H1 (cell line): Measurements from ENCODE around the gene DIRAS2. TPM values are rescaled to one million over a fixed set of nuclear protein-coding genes. Genes with fewer than 3 reads are reported as not detected.

Experiments used
- CTCF ChIA-PET: fragments of 300-600 bp; sonication (Branson Sonifier 250); formaldehyde crosslinking; loops from one replicate; lab custom pipeline; 2021; ENCODE audit not compliant: partially characterized antibody; lab: Charles Lee
- POLR2A ChIA-PET: fragments of 300-600 bp; sonication (Branson Sonifier 250); formaldehyde crosslinking; loops from one replicate; lab custom pipeline; 2021; ENCODE audit warnings: inconsistent platforms; ENCODE audit not compliant: partially characterized antibody; lab: Charles Lee
- DNase-seq, 2 experiments: peaks; one replicate each; pipeline versions ENCODE4 v3.0.0 to v3.0.0-alpha.2; 2010 to 2022; ENCODE audit warnings: low spot score in 2 of 2, low read depth in 1 of 2, mixed read lengths in 1 of 2
- FAIRE-seq: peaks from 2 replicates; lab custom pipeline; 2011; peaks lifted over from hg19 to GRCh38; lab: Jason Lieb, UNC
- H2AFZ ChIP-seq: 2 replicates; pipeline ENCODE4 v1.8.1; 2012; ENCODE audit warnings: low read length, inconsistent platforms
- H2AK5ac ChIP-seq: 2 replicates; pipeline ENCODE4 v1.6.1; 2013; ENCODE audit warnings: low read depth, low read length
- H2BK120ac ChIP-seq: replicated peaks from 2 replicates; pipeline ENCODE3; 2013; ENCODE audit warnings: low read depth, low read length, inconsistent platforms
- H2BK12ac ChIP-seq: 2 replicates; pipeline ENCODE4 v1.6.1; 2013; ENCODE audit warnings: low read depth, low read length
- H2BK15ac ChIP-seq: 2 replicates; pipeline ENCODE4 v1.6.1; 2013; ENCODE audit warnings: low read length
- H2BK20ac ChIP-seq: 2 replicates; pipeline ENCODE4 v1.6.1; 2013; ENCODE audit warnings: low read length
- H2BK5ac ChIP-seq: 2 replicates; pipeline ENCODE4 v1.6.1; 2013; ENCODE audit warnings: low read depth, low read length
- H3K14ac ChIP-seq: 2 replicates; pipeline ENCODE4 v1.6.1; 2013; ENCODE audit warnings: inconsistent platforms; ENCODE audit not compliant: insufficient read length
- H3K18ac ChIP-seq: 2 replicates; pipeline ENCODE4 v1.6.1; 2013; ENCODE audit warnings: low read length; ENCODE audit errors: extremely low read depth
- H3K23ac ChIP-seq: 2 replicates; pipeline ENCODE4 v1.6.1; 2013; ENCODE audit warnings: inconsistent platforms; ENCODE audit not compliant: insufficient read length
- H3K23me2 ChIP-seq: 2 replicates; pipeline ENCODE4 v1.6.1; 2013; ENCODE audit warnings: low read depth, low read length
- H3K27ac ChIP-seq: 2 replicates; pipeline ENCODE4 v1.6.1; 2011; ENCODE audit warnings: low read depth, low read length, inconsistent platforms
- H3K27me3 ChIP-seq, 4 experiments: replicated peaks in 1 of 4; 1 replicate in 1 of 4; 2 replicates in 3 of 4; pipeline versions ENCODE4 v1.6.1 to v1.8.1; 2011 to 2013; ENCODE audit warnings: low read length in 3 of 4, mild to moderate bottlenecking in 3 of 4, inconsistent platforms in 2 of 4, mixed read lengths in 2 of 4, moderate library complexity in 1 of 4; ENCODE audit not compliant: control insufficient read depth in 3 of 4, insufficient read depth in 3 of 4; ENCODE audit errors: extremely low read depth in 1 of 4
- H3K36me3 ChIP-seq, 4 experiments: 2 replicates each; pipeline versions ENCODE4 v1.6.1 to v1.8.1; 2011 to 2013; ENCODE audit warnings: mild to moderate bottlenecking in 4 of 4, low read length in 3 of 4, moderate library complexity in 2 of 4, control low read depth in 1 of 4, inconsistent platforms in 1 of 4; ENCODE audit not compliant: insufficient read depth in 4 of 4, control insufficient read depth in 2 of 4
- H3K4ac ChIP-seq: replicated peaks from 2 replicates; pipeline ENCODE3; 2013; ENCODE audit warnings: low read length, low read depth, mixed read lengths, inconsistent platforms; ENCODE audit not compliant: insufficient read length
- H3K4me1 ChIP-seq, 4 experiments: replicated peaks in 1 of 4; 1 replicate in 1 of 4; 2 replicates in 3 of 4; pipeline versions ENCODE4 v1.6.1 to v1.8.1; 2011 to 2013; ENCODE audit warnings: low read length in 3 of 4, inconsistent platforms in 2 of 4, mixed read lengths in 1 of 4; ENCODE audit not compliant: insufficient read depth in 4 of 4, control insufficient read depth in 3 of 4
- H3K4me2 ChIP-seq, 2 experiments: 2 replicates each; pipeline versions ENCODE4 v1.6.1 to v1.8.1; 2011 to 2013; ENCODE audit warnings: low read depth in 2 of 2, low read length in 2 of 2, control low read depth in 1 of 2, inconsistent platforms in 1 of 2, mild to moderate bottlenecking in 1 of 2; ENCODE audit not compliant: insufficient read depth in 1 of 2
- H3K4me3 ChIP-seq, 4 experiments: fragments of 200-600, 300-600 bp in 1 of 4; sonication (generic), shearing (Covaris generic), sonication (Bioruptor Twin) in 1 of 4; 2 replicates each; pipeline versions ENCODE4 v1.5.1 to v1.8.1; 2011 to 2016; ENCODE audit warnings: low read length in 4 of 4, low read depth in 3 of 4, control low read depth in 2 of 4, inconsistent platforms in 2 of 4, mild to moderate bottlenecking in 2 of 4, mixed read lengths in 1 of 4, moderate library complexity in 1 of 4; ENCODE audit not compliant: insufficient read depth in 2 of 4; ENCODE audit errors: extremely low read depth in 1 of 4
- H3K56ac ChIP-seq: replicated peaks from 2 replicates; pipeline ENCODE3; 2013; ENCODE audit warnings: low read depth, mild to moderate bottlenecking, mixed read lengths, low read length, inconsistent platforms; ENCODE audit not compliant: insufficient read length
- H3K79me1 ChIP-seq: 2 replicates; pipeline ENCODE4 v1.6.1; 2013; ENCODE audit warnings: low read depth, low read length, control low read depth
- H3K79me2 ChIP-seq, 2 experiments: 2 replicates each; pipeline versions ENCODE4 v1.6.1 to v1.8.1; 2012 to 2013; ENCODE audit warnings: low read length in 2 of 2, mild to moderate bottlenecking in 2 of 2, inconsistent platforms in 1 of 2; ENCODE audit not compliant: insufficient read depth in 2 of 2, control insufficient read depth in 1 of 2
- H3K9ac ChIP-seq, 4 experiments: replicated peaks in 1 of 4; 1 replicate in 1 of 4; 2 replicates in 3 of 4; pipeline versions ENCODE4 v1.6.1 to v1.8.1; 2011 to 2013; ENCODE audit warnings: low read depth in 3 of 4, low read length in 3 of 4, control low read depth in 2 of 4, mild to moderate bottlenecking in 2 of 4, moderate library complexity in 2 of 4, inconsistent platforms in 1 of 4; ENCODE audit errors: extremely low read depth in 1 of 4
- H3K9me3 ChIP-seq, 2 experiments: 2 replicates each; pipeline versions ENCODE4 v1.6.1 to v1.8.1; 2012 to 2013; ENCODE audit warnings: mild to moderate bottlenecking in 2 of 2, moderate library complexity in 2 of 2, control low read depth in 1 of 2, inconsistent platforms in 1 of 2, low read depth in 1 of 2, low read length in 1 of 2, mixed read lengths in 1 of 2; ENCODE audit not compliant: insufficient read depth in 2 of 2
- H4K20me1 ChIP-seq, 2 experiments: replicated peaks in 1 of 2; 2 replicates each; pipeline versions ENCODE3 to v1.8.1; 2011 to 2013; ENCODE audit warnings: inconsistent platforms in 2 of 2, low read length in 2 of 2, mild to moderate bottlenecking in 1 of 2; ENCODE audit not compliant: insufficient read depth in 2 of 2, control insufficient read depth in 1 of 2
- H4K5ac ChIP-seq: 2 replicates; pipeline ENCODE4 v1.6.1; 2013; ENCODE audit warnings: low read length, low read depth, mixed read lengths, inconsistent platforms; ENCODE audit not compliant: insufficient read length
- H4K8ac ChIP-seq: 2 replicates; pipeline ENCODE4 v1.8.0; 2013; ENCODE audit warnings: mild to moderate bottlenecking, moderate library complexity, low read length, inconsistent platforms; ENCODE audit not compliant: insufficient read depth; ENCODE audit errors: extremely low read depth
- H4K91ac ChIP-seq: replicated peaks from 2 replicates; pipeline ENCODE3; 2013; ENCODE audit warnings: low read length, mixed read lengths, inconsistent platforms; ENCODE audit not compliant: insufficient read length
- BCL11A ChIP-seq, 2 experiments: IDR thresholded peaks; one replicate each; pipeline ENCODE4 v1.6.1; 2011; ENCODE audit warnings: low read depth in 2 of 2, low read length in 2 of 2, mild to moderate bottlenecking in 2 of 2
- CREB1 ChIP-seq: IDR thresholded peaks from 2 replicates; pipeline ENCODE4 v1.6.1; 2012; ENCODE audit warnings: inconsistent platforms
- NRF1 ChIP-seq: IDR thresholded peaks from 2 replicates; pipeline ENCODE4 v1.6.1; 2011; ENCODE audit warnings: mild to moderate bottlenecking, low read depth, low read length, improper control_type of control experiment
- RAD21 ChIP-seq, 2 experiments: IDR thresholded peaks in 1 of 2; conservative IDR thresholded peaks in 1 of 2; 2 replicates each; pipeline ENCODE4 v1.6.1; 2011; ENCODE audit warnings: low read depth in 2 of 2, low read length in 2 of 2, improper control_type of control experiment in 1 of 2, inconsistent platforms in 1 of 2, mild to moderate bottlenecking in 1 of 2, moderate library complexity in 1 of 2
- TAF1 ChIP-seq: IDR thresholded peaks from 2 replicates; pipeline ENCODE4 v1.6.1; 2011; ENCODE audit warnings: mild to moderate bottlenecking, low read depth, low read length
- TEAD4 ChIP-seq: IDR thresholded peaks from 2 replicates; pipeline ENCODE4 v1.6.1; 2012; ENCODE audit warnings: low read depth, low read length, inconsistent platforms, mixed read lengths
- ZNF274 ChIP-seq: IDR thresholded peaks from 2 replicates; pipeline ENCODE4 v1.7.0; 2012; ENCODE audit warnings: low read length, borderline replicate concordance; ENCODE audit errors: extremely low read depth
- WGBS, 2 experiments: shearing (Covaris generic) in 1 of 2; methylation state at CpG; one replicate each; pipeline versions ENCODE4 v1.1.6 to v1.1.7; 2013 to 2015; ENCODE audit warnings: low lambda C conversion rate in 2 of 2, mixed read lengths in 2 of 2, inconsistent platforms in 1 of 2, low coverage in 1 of 2, missing lambda C conversion rate in 1 of 2; ENCODE audit not compliant: insufficient replicate concordance in 2 of 2, insufficient coverage in 1 of 2, insufficient read length in 1 of 2; ENCODE audit errors: extremely low coverage in 1 of 2, missing lambda C conversion rate in 1 of 2; 5-methylcytosine and 5-hydroxymethylcytosine counted together
- polyA plus RNA-seq, 7 experiments: library from polyadenylated mRNA; depleted of rRNA in 3 of 7; stranded (reverse) in 5 of 7; unstranded in 2 of 7; fragments of >200 nt in 5 of 7; fragments of 200-250 nt in 2 of 7; gene quantifications; 1 replicate in 5 of 7; 2 replicates in 1 of 7; 4 replicates in 1 of 7; pipeline versions ENCODE4 v1.2.1 to v1.2.3, GENCODE V29; 2011 to 2013; ENCODE audit warnings: missing spikeins in 2 of 7, mixed read lengths in 2 of 7
- total RNA-seq: library from RNA; stranded (reverse); fragmentation: NEBNext Ultra II Directional; extraction: Animal tissue kit (Norgen Biotek cat#: 25700); gene quantifications from 2 replicates; pipeline ENCODE4 v1.2.1, GENCODE V29; 2021
- TF ChIP-seq, protein P1 (sequence below), 3 experiments: IDR thresholded peaks; 1 replicate in 2 of 3; 2 replicates in 1 of 3; pipeline versions ENCODE4 v1.5.1 to v1.6.1; 2011; ENCODE audit warnings: low read length in 3 of 3, mild to moderate bottlenecking in 3 of 3, inconsistent platforms in 2 of 3, low read depth in 1 of 3, moderate library complexity in 1 of 3; ENCODE audit not compliant: insufficient read depth in 1 of 3; ENCODE audit errors: control extremely low read depth in 1 of 3

Gene DIRAS2
- total and polyA plus RNA-seq, 2 of the 8 experiments (the other 6 are each of a cell fraction or from before 2014, with no cell fraction given), result 0.06 to 0.15 TPM

DNA sequence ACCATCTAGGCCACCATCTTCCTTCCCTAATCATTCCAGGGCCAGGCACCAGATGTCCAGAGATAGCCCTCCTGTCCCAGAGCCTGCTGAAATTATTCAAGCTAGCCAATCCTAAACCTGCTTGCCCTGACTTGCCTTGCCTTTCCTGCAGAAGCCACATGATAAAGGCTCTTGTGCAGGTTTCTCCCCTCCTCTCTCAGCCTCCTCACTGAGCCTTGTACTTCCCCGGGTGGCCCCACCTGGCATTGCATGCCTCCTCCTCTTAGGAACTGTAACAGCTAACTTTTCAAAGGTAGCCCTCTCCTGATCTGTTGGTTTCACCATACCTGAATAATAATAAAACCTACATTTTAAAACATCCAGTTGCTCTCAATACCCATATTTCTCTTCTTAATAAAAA lies 42.6 kb downstream of the DIRAS2 start:
- 83% methylated on average over 1 of the region's 1 CpG; no CpG with 5 or more reads in 1 of the 2 experiments for WGBS, 2 experiments
- Histone ChIP-seq H3K4me2 (no peak overlapping the region), H3K9me3 (no peaks in the 10 kb centered on the region), H2BK120ac (no peak overlapping the region), H2BK15ac (no peak overlapping the region), H3K56ac (no peak overlapping the region), H4K8ac (no peak overlapping the region), H3K9ac (no peak overlapping the region), H3K27me3 (no peaks in the 10 kb centered on the region), H2AFZ (no peak overlapping the region), H4K91ac (no peak overlapping the region), H2BK5ac (no peak overlapping the region), H3K79me2 (no peaks in the 10 kb centered on the region), H3K4me1 (no peaks in the 10 kb centered on the region), H3K14ac (no peak overlapping the region), H4K5ac (no peak overlapping the region), H4K20me1 (no peaks in the 10 kb centered on the region), H3K23ac (no peak overlapping the region), H2AK5ac (no peak overlapping the region), H2BK20ac (no peak overlapping the region), H2BK12ac (no peak overlapping the region), H3K27ac (no peak overlapping the region), H3K4me3 (no peak overlapping the region), H3K4ac (no peak overlapping the region), H3K23me2 (no peaks in the 10 kb centered on the region), H3K36me3 (no peaks in the 10 kb centered on the region), H3K79me1 (no peaks in the 10 kb centered on the region), H3K18ac (no peak overlapping the region)
- no peak for FAIRE-seq
- ChIA-PET POLR2A (no interaction called here), CTCF (interaction anchor here (0.6 to 1.2 kb wide), 6 partner anchors 23 to 329 kb away, joined by 3 to 5 read pairs (median 3); no protein-coding TSS in a partner anchor)
- no peak for DNase-seq
- TF ChIP-seq, protein P1, sequence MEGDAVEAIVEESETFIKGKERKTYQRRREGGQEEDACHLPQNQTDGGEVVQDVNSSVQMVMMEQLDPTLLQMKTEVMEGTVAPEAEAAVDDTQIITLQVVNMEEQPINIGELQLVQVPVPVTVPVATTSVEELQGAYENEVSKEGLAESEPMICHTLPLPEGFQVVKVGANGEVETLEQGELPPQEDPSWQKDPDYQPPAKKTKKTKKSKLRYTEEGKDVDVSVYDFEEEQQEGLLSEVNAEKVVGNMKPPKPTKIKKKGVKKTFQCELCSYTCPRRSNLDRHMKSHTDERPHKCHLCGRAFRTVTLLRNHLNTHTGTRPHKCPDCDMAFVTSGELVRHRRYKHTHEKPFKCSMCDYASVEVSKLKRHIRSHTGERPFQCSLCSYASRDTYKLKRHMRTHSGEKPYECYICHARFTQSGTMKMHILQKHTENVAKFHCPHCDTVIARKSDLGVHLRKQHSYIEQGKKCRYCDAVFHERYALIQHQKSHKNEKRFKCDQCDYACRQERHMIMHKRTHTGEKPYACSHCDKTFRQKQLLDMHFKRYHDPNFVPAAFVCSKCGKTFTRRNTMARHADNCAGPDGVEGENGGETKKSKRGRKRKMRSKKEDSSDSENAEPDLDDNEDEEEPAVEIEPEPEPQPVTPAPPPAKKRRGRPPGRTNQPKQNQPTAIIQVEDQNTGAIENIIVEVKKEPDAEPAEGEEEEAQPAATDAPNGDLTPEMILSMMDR (IDR thresholded peaks at IDR 0.05; ENCODE audit: control extremely low read depth in 1 of 3, insufficient read depth in 1 of 3, low read depth in 1 of 3, low read length in 3 of 3), result no peak
- TF ChIP-seq TAF1, result no peak
- TF ChIP-seq CREB1, result no peak
- TF ChIP-seq RAD21 (IDR thresholded peaks at IDR 0.05 in 1 of 2, conservative IDR thresholded peaks at IDR 0.05 in 1 of 2; ENCODE audit: low read depth in 2 of 2, low read length in 2 of 2), result peak; percentile 20 to 27; a peak in 2 of 4 replicates
- no peak for TF ChIP-seq NRF1
- no peak for TF ChIP-seq BCL11A (IDR thresholded peaks at IDR 0.05; ENCODE audit: low read depth in 2 of 2, low read length in 2 of 2)
- TF ChIP-seq TEAD4, result no peak
- no peak for TF ChIP-seq ZNF274
